Muscle of leg (tissue), 11 donors: Measurements from ENCODE around the gene SGPP2. TPM values are rescaled to one million over a fixed set of nuclear protein-coding genes. Genes with fewer than 3 reads are reported as not detected.

ENCODE experiments used
- DNase-seq: peaks from one replicate; pipeline ENCODE4 v3.0.0; 2013
- H3K27ac ChIP-seq: one replicate; pipeline ENCODE4 v1.5.1; 2013; ENCODE audit warnings: mild to moderate bottlenecking, low read length, control low read depth
- H3K27me3 ChIP-seq: one replicate; pipeline ENCODE4 v1.6.1; 2013; ENCODE audit warnings: low read length; ENCODE audit not compliant: control insufficient read depth, insufficient read depth
- H3K36me3 ChIP-seq: one replicate; pipeline ENCODE4 v1.6.1; 2013; ENCODE audit warnings: low read length; ENCODE audit not compliant: control insufficient read depth, insufficient read depth
- H3K4me1 ChIP-seq: one replicate; pipeline ENCODE4 v1.6.1; 2013; ENCODE audit warnings: low read length; ENCODE audit not compliant: control insufficient read depth, insufficient read depth
- H3K4me3 ChIP-seq: one replicate; pipeline ENCODE4 v1.5.1; 2013; ENCODE audit warnings: low read length, control low read depth
- H3K9me3 ChIP-seq: replicated peaks from 2 replicates; pipeline ENCODE4 v1.6.1; 2013; ENCODE audit warnings: low read depth, low read length; ENCODE audit not compliant: control insufficient read depth
- WGBS: methylation state at CpG from one replicate; pipeline ENCODE4 v1.1.5; 2013; ENCODE audit warnings: missing lambda C conversion rate; ENCODE audit not compliant: insufficient coverage; 5-methylcytosine and 5-hydroxymethylcytosine counted together
- polyA plus RNA-seq, 8 donors: library from polyadenylated mRNA; unstranded; fragments of 120-200 nt; gene quantifications; one replicate each; pipeline versions ENCODE4 v1.2.1 to v1.2.3, GENCODE V29; 2013; ENCODE audit warnings: inconsistent platforms in 1 of 8, low replicate concordance in 1 of 8; ENCODE audit not compliant: insufficient read length in 8 of 8, insufficient read depth in 1 of 8
- total RNA-seq: library from RNA; stranded (reverse); fragments of 120-200 nt; gene quantifications from one replicate; pipeline ENCODE4 v1.2.4, GENCODE V29; 2013

SGPP2 gene
- total and polyA plus RNA-seq, 9 donors = 0.23 to 2.9 (median 1.0) TPM; not detected in 1

GRCh38 chr2:222521099-222521498 is 96.8 kb downstream of the SGPP2 start:
- Histone ChIP-seq H3K4me1 (no peaks in the 10 kb centered on the region), H3K9me3 (no peaks in the 10 kb centered on the region), H3K4me3 (no peak overlapping the region), H3K27ac (no peak overlapping the region), H3K27me3 (peaks cover 3% of the 10 kb centered on the region), H3K36me3 (no peaks in the 10 kb centered on the region)
- 43% methylated on average over 1 of the region's 3 CpGs for WGBS
- no peak for DNase-seq

GRCh38 chr2:222522082-222522481 is 97.7 kb downstream of the SGPP2 start:
- H3K36me3 ChIP-seq = no peaks in the 10 kb centered on the region
- H3K27ac ChIP-seq = no peak overlapping the region
- H3K4me3 ChIP-seq = no peak overlapping the region
- no peaks in the 10 kb centered on the region for H3K9me3 ChIP-seq
- peaks cover 2% of the 10 kb centered on the region for H3K27me3 ChIP-seq
- H3K4me1 ChIP-seq = no peaks in the 10 kb centered on the region
- DNase-seq = no peak
- no CpG with 5 or more reads among the region's 1 CpG for WGBS

- H3K36me3 ChIP-seq = no peaks in the 10 kb centered on the region
- no peak for DNase-seq
- H3K4me3 ChIP-seq = no peak overlapping the region
- no peaks in the 10 kb centered on the region for H3K27me3 ChIP-seq
- H3K4me1 ChIP-seq = no peaks in the 10 kb centered on the region
- no peaks in the 10 kb centered on the region for H3K9me3 ChIP-seq
- no peak overlapping the region for H3K27ac ChIP-seq
- WGBS = no CpG with 5 or more reads among the region's 4 CpGs
Measured at GRCh38 chr2:222523783-222524544, 99.6 kb downstream of the SGPP2 start.

DNA sequence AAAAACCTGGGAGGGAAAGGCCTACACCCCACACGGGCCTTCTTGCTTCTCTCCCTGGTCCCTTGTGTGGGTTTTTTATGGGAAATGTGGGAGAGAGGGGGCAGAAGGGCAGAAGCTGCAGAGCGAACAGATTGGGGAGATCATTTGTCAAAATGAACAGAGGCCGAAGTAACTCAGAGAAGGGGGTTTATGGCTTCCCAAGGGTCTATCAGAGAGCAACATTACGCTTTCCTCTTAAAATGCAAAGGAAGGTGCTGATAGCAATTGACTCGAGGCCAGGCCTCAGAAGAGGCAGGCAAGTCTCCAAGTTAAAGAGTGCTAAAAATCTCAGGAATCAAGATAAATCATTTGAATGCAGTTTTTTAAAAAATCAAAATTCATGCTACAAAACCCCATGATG is 101.5 kb downstream of the SGPP2 start:
- no peaks in the 10 kb centered on the region for H3K4me1 ChIP-seq
- H3K27me3 ChIP-seq = no peaks in the 10 kb centered on the region
- H3K4me3 ChIP-seq = no peak overlapping the region
- H3K9me3 ChIP-seq = no peaks in the 10 kb centered on the region
- 69% methylated on average over 3 of the region's 5 CpGs for WGBS
- no peaks in the 10 kb centered on the region for H3K36me3 ChIP-seq
- DNase-seq = no peak
- no peak overlapping the region for H3K27ac ChIP-seq

GRCh38 chr2:222526480-222527277 is 102.3 kb downstream of the SGPP2 start:
- Histone ChIP-seq H3K4me1 (no peaks in the 10 kb centered on the region), H3K36me3 (no peaks in the 10 kb centered on the region), H3K27me3 (no peaks in the 10 kb centered on the region), H3K4me3 (no peak overlapping the region), H3K27ac (no peak overlapping the region), H3K9me3 (no peaks in the 10 kb centered on the region)
- DNase-seq = no peak
- no CpG with 5 or more reads among the region's 7 CpGs for WGBS

- no peak for DNase-seq
- 88% methylated on average over 4 of the region's 5 CpGs for WGBS
- no peaks in the 10 kb centered on the region for H3K9me3 ChIP-seq
- no peaks in the 10 kb centered on the region for H3K36me3 ChIP-seq
- no peaks in the 10 kb centered on the region for H3K4me1 ChIP-seq
- H3K27ac ChIP-seq = no peak overlapping the region
- H3K4me3 ChIP-seq = no peak overlapping the region
- H3K27me3 ChIP-seq = peaks cover 4% of the 10 kb centered on the region
Measured at GRCh38 chr2:222532315-222532714, 108.0 kb downstream of the SGPP2 start.

GRCh38 chr2:222535477-222535876 is 111.1 kb downstream of the SGPP2 start:
- H3K27me3 ChIP-seq = peaks cover 4% of the 10 kb centered on the region

GRCh38 chr2:222538535-222538934 is 114.2 kb downstream of the SGPP2 start:
- Histone ChIP-seq H3K4me3 (no peak overlapping the region), H3K4me1 (no peaks in the 10 kb centered on the region), H3K27ac (no peak overlapping the region), H3K27me3 (peaks cover 4% of the 10 kb centered on the region), H3K36me3 (no peaks in the 10 kb centered on the region), H3K9me3 (no peaks in the 10 kb centered on the region)
- WGBS = 89% methylated on average over 3 of the region's 3 CpGs
- no peak for DNase-seq

More at GRCh38 chr2:222535477-222535876, 111.1 kb downstream of the SGPP2 start:
- no peak for DNase-seq
- no peaks in the 10 kb centered on the region for H3K4me1 ChIP-seq
- H3K9me3 ChIP-seq = no peaks in the 10 kb centered on the region
- no peaks in the 10 kb centered on the region for H3K36me3 ChIP-seq
- 45% methylated on average over 6 of the region's 6 CpGs for WGBS
- no peak overlapping the region for H3K4me3 ChIP-seq
- H3K27ac ChIP-seq = no peak overlapping the region

- H3K36me3 ChIP-seq = no peaks in the 10 kb centered on the region
- no peak overlapping the region for H3K27ac ChIP-seq
- no peak overlapping the region for H3K4me3 ChIP-seq
- H3K4me1 ChIP-seq = no peaks in the 10 kb centered on the region
- no peak for DNase-seq
- no peaks in the 10 kb centered on the region for H3K27me3 ChIP-seq
- no peaks in the 10 kb centered on the region for H3K9me3 ChIP-seq
- no CpG with 5 or more reads among the region's 1 CpG for WGBS
Measured at GRCh38 chr2:222544661-222545060, 120.3 kb downstream of the SGPP2 start.
